Right kidney (tissue), 9 donors: ENCODE results near the gene DEFB115.
"Not testable (repeated sequence)": the region's sequence is repeated elsewhere in the genome, so short reads cannot be mapped to it uniquely, and the experiment has no call there.

Experiments used
- DNase-seq: peaks from one replicate; pipeline ENCODE4 v3.0.0-alpha.2; 2016
- long read RNA-seq, 8 donors: transcript quantifications; one replicate each; lab custom pipeline, GENCODE V29; 2026

DEFB115 gene, protein sequence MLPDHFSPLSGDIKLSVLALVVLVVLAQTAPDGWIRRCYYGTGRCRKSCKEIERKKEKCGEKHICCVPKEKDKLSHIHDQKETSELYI
- long read RNA-seq, donor 1, result 0 reads
- long read RNA-seq, donor 2, result 0 reads
- long read RNA-seq, donor 3, result 0 reads
- long read RNA-seq, donor 4, result 0 reads
- long read RNA-seq, donor 5, result 0 reads
- long read RNA-seq, donor 6, result 0 reads
- long read RNA-seq, donor 7, result 0 reads
- long read RNA-seq, donor 8, result 0 reads

DNA sequence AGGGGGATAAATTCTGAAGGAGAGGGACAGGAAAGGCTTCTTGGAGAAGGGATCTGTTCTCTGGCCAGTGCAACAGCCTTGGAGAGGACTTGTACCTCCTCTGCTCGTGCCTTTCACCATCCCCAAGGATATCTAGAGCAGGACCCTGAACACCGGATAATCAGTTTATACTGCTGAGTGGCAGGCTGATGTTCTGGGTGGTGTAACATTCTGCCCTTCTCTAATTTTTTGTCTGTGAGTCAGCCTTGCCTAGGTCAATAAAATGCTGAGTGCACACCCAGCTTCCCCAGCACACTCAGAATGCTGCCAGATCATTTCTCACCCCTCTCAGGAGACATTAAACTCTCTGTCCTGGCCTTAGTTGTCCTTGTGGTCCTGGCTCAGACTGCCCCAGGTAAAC lies at the start of gene DEFB115:
DEFB115 (plus strand) TSS at position 301 of the 400 bp plus-strand sequence; CDS start at position 301, 0 bp downstream.
- DNase-seq, result no peak

DNA sequence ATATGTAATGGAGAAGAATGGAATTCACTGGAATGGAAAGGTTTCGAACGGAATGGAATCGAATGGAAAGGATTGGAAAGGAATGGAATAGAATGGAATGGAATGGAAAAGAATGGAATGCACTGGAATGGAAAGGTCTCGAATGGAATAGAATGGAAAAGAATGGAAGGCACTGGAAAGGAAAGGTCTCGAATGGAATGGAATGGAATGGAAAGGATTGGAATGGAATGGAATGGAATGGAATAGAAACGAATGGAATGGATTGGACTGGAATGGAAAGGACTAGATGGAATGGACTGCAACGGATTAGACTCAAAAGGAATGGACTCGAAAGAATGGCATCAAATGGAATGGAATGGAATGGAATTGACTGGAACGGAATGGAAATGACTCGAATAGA lies 20.5 kb upstream of the DEFB115 start:
- DNase-seq, result no peak

DNA sequence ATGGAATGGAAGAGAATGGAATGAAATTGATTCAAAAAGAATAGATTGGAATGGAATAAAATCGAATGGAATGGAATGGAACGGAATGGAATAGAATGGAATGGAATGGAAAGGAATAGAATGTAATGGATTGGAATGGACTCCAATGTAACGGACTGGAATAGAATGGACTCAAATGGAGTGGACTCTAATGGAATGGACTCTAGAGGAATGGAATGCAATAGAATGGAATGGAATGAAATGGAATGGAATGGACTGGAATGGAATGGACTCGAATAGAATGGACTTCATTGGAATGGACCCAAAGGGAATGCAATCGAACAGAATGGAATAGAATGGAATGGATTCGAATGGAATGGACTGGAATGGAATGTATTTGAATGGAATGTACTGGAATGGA lies 19.7 kb upstream of the DEFB115 start:
- no peak for DNase-seq

DNA sequence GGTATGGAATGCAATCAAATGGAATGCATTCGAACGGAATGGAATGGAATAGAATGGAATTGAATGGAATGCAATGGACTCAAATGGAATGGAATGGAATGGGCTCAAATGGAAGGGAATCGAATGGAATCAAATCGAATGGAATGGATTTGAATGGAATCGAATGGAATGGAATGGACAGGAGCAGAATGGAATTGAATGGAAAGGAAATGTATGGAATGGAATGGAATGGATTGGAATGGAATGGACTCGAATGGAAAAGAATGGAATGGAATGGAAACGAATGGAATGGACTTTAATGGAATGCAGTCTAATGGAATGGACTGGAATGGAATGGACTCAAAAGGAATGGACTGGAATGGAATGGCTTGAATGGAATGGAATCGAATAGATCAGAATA lies 18.3 kb upstream of the DEFB115 start:
- no peak for DNase-seq

DNA sequence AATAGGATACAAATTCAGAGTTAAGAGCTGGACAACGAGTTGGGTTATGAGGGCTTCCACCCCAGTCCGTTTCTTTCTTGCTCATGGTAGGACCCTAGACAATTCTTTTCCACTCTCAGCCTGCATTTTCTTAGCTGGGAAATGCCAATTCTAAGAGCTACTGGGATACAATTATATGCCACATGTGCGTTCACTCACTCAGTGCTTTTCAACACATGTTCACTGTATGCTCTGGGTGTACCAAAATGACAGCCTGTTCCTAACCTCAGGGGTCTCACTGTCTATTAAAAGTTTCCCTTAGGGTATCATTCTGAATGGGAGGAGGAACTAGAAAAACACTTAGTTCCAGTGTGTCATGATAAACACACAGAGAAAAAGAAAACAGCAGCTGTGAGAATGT lies 505 bp upstream of the DEFB115 start:
- no peak for DNase-seq

DNA sequence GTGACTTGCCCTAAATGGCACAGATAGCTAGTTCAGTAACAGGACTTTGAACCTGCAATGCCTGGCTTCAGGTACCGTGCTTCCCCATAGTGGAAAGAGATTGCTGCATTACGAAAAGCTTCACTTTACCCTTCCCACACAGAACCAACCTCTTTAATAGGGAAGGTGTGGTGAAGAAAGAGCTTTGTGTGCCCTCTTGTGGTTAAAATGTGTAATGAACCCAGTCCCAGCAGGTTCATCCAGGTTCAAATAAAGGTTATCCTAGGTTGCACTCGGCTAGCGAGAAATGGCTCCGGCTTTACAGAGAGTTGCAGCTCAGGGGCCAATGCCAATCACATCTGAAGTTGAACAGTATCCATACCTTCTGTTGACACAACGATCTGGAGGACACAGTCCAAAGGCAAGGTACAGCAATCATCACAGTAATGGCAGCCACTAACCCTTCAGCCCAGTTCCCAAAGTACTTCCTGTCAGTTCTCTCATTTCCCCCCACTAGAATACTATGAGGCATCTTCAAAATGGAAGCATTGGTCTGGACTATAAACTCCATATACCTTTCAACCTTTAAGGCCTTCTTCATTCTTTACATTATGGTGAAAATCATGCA lies 3.0 kb downstream of the DEFB115 start:
- no peak for DNase-seq

DNA sequence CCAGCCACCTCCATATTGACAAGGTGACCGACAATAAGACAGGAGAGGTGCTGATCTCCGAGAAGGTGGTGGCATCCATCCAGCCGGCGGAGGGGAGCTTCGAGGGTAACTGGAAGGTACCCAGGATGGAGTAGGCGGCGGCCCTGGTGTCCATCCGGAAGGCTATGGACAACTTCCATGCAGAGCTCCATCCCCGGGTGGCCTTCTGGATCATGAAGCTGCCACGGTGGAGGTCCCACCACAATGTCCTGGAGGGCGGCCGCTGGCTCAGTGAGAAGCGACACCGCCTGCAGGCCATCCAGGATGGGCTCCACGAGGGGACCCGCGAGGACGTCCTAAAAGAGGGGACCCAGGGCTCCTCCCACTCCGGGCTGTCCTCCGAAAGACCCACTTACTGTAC lies 17.0 kb downstream of the DEFB115 start:
- DNase-seq, result no peak

DNA sequence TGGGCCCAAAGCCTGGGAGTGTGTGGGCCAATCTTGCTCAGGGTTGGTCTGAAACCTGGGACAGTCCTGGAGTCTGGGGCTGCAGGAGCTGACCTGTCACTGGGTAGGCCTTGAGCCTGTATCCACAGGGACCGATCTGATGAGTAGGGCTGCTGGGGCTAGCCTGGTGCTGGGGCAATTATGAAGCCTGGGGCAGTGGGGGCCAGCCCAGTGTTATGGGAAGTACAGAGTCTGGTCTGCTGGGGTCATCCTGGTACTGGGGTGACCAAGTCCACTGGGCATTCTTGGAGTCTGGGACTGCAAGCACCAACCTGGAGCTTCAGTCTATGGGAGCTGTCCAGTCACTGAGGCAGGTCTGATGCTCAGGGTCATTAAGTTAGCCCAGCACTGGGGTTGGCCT lies 20.7 kb downstream of the DEFB115 start:
- DNase-seq, result no peak

DNA sequence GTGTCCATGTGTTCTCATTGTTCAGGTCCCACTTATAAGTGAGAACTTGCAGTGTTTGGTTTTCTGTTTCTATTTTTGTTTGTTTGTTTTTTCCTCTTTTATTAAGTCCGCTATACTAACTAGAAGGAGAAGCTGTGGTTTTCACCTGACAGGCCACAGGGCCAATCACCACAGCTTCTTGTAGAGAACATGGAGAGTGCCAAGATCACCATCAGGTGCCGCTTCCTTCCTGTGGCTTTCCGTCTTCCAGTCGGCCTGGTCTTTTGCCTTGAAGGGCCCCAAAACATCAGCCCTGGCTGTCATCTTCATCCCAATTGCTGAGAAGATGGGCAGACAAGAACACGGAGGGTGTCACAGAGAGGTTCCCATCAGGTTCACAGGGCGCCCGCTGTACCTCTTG lies 27.5 kb downstream of the DEFB115 start:
- DNase-seq, result not testable (repeated sequence)

DNA sequence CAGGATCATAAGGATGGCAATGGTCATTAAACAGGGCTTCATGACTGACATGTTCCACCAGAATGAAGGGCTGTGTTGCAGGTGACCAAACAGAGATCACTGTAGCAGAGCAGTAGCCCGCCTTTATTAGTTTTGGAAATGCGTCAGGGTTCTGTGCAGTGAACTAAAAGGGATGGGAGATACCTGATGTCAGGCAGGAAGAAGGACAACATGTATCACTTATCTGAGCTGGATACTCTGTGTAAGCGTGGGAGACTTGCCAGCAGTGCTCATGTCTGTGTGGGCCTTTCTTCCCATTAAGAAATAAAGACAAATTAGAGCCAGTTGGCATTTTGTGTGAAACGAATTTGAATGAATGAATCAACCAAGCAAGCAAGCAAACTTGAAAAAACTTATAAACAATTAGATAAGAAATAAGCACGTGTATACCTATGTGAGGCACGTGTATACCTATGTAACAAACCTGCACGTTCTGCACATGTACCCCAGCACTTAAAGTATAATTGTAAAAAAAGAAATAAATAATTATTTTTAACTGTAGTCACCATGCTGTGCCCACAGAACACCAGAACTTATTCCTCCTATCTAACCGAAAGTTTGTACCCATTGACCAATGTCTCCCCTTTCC lies 51.2 kb downstream of the DEFB115 start, which contains the start of gene DEFB116:
DEFB116 (minus strand) TSS at position 51 of the 628 bp plus-strand sequence; CDS start at position 51, 0 bp downstream.
- no peak for DNase-seq
